ENCODE measurements around the gene DCST2. TPM values are rescaled to one million over a fixed set of nuclear protein-coding genes. Genes with fewer than 3 reads are reported as not detected.
"Not testable (repeated sequence)": the region's sequence is repeated elsewhere in the genome, so short reads cannot be mapped to it uniquely, and the experiment has no call there.

The DCST2 gene
- total and polyA plus RNA-seq, 3 experiments from 2014 or later, result 0.09 to 0.16 TPM; not detected in 1

- Mint-ChIP-seq H3K27me3 (no peaks in the 10 kb centered on the region), H3K4me1 (peaks cover 14 to 23% (median 14%) of the 10 kb centered on the region in 3 donors), H3K4me3 (no peak overlapping the region), H3K36me3 (peaks cover 4 to 44% (median 5%) of the 10 kb centered on the region in 3 donors), H3K27ac (no peak overlapping the region), H3K9me3 (no peaks in the 10 kb centered on the region)
- ChIA-PET CTCF (interaction anchor here (0.8 to 8.4 kb wide), 5 partner anchors 11 to 206 kb away, joined by 3 to 74 read pairs (median 3); partner anchors contain the start of genes PMVK and ZBTB7B), POLR2A (no interaction called here)
- H3K4me3 ChIP-seq (ENCODE audit: low read length), result no peak overlapping the region
- peaks cover 25% of the 10 kb centered on the region for H3K36me3 ChIP-seq (ENCODE audit: insufficient read depth, low read length)
- DNase-seq, result peak in 1 of 5 donors; percentile 29
- H3K4me1 ChIP-seq (ENCODE audit: insufficient read depth, low read length), result peaks cover 18% of the 10 kb centered on the region
- no peaks in the 10 kb centered on the region for H3K27me3 ChIP-seq (ENCODE audit: insufficient read depth, low read length, poor library complexity, severe bottlenecking)
- H3K9me3 ChIP-seq (ENCODE audit: low read length), result no peaks in the 10 kb centered on the region
- no peak overlapping the region for H3K27ac ChIP-seq (ENCODE audit: low read depth, low read length)
Observed at GRCh38 chr1:154987326-154987725, 46.3 kb downstream of the DCST2 start.

GRCh38 chr1:154986736-154987135, 46.8 kb downstream of the DCST2 start:
- POLR2A ChIA-PET; H3K27me3 Mint-ChIP-seq; H3K9me3 Mint-ChIP-seq; H3K27ac ChIP-seq (ENCODE audit: low read depth, low read length); H3K4me3 ChIP-seq (ENCODE audit: low read length); H3K9me3 ChIP-seq (ENCODE audit: low read length); H3K27me3 ChIP-seq (ENCODE audit: insufficient read depth, low read length, poor library complexity, severe bottlenecking); H3K27ac Mint-ChIP-seq; H3K4me3 Mint-ChIP-seq: not testable (repeated sequence)
- Mint-ChIP-seq H3K36me3 (peaks cover 4 to 43% (median 5%) of the 10 kb centered on the region in 3 donors), H3K4me1 (peaks cover 14 to 23% (median 14%) of the 10 kb centered on the region in 3 donors)
- peak in 1 of 5 donors; percentile 1 for DNase-seq
- H3K36me3 ChIP-seq (ENCODE audit: insufficient read depth, low read length), result peaks cover 25% of the 10 kb centered on the region
- H3K4me1 ChIP-seq (ENCODE audit: insufficient read depth, low read length), result peaks cover 19% of the 10 kb centered on the region
- CTCF ChIA-PET, result interaction anchor here (0.8 to 8.4 kb wide), 5 partner anchors 12 to 207 kb away, joined by 3 to 74 read pairs (median 3); partner anchors contain the start of genes PMVK and ZBTB7B

- Mint-ChIP-seq H3K27ac (peak overlapping the region in 4 of 8 donors; percentile 22 to 95 (median 62)), H3K4me1 (peaks cover 3 to 10% (median 8%) of the 10 kb centered on the region in 3 donors), H3K9me3 (no peaks in the 10 kb centered on the region), H3K36me3 (peaks cover under 1 to 25% (median 3%) of the 10 kb centered on the region in 3 donors), H3K4me3 (no peak overlapping the region), H3K27me3 (no peaks in the 10 kb centered on the region)
- Histone ChIP-seq H3K9me3 (ENCODE audit: low read length) (no peaks in the 10 kb centered on the region), H3K36me3 (ENCODE audit: insufficient read depth, low read length) (peaks cover 14% of the 10 kb centered on the region), H3K4me3 (ENCODE audit: low read length) (peak overlapping the region; percentile 78), H3K27ac (ENCODE audit: low read depth, low read length) (peak overlapping the region; percentile 76), H3K27me3 (ENCODE audit: insufficient read depth, low read length, poor library complexity, severe bottlenecking) (no peaks in the 10 kb centered on the region), H3K4me1 (ENCODE audit: insufficient read depth, low read length) (peaks cover 15% of the 10 kb centered on the region)
- ChIA-PET CTCF (interaction anchor here (0.8 to 8.4 kb wide), 13 partner anchors 8 to 101 kb away, joined by 3 to 74 read pairs (median 6); partner anchors contain the start of genes ADAM15, CKS1B, PMVK and ZBTB7B), POLR2A (interaction anchor here (0.6 to 2.5 kb wide), 9 partner anchors 10 to 189 kb away, joined by 3 to 30 read pairs (median 7); partner anchors contain the start of genes CKS1B, KRTCAP2, LENEP and PBXIP1)
- peak in 1 of 5 donors; percentile 43 for DNase-seq
Observed at GRCh38 chr1:154983776-154984466, 49.7 kb downstream of the DCST2 start.

DNA sequence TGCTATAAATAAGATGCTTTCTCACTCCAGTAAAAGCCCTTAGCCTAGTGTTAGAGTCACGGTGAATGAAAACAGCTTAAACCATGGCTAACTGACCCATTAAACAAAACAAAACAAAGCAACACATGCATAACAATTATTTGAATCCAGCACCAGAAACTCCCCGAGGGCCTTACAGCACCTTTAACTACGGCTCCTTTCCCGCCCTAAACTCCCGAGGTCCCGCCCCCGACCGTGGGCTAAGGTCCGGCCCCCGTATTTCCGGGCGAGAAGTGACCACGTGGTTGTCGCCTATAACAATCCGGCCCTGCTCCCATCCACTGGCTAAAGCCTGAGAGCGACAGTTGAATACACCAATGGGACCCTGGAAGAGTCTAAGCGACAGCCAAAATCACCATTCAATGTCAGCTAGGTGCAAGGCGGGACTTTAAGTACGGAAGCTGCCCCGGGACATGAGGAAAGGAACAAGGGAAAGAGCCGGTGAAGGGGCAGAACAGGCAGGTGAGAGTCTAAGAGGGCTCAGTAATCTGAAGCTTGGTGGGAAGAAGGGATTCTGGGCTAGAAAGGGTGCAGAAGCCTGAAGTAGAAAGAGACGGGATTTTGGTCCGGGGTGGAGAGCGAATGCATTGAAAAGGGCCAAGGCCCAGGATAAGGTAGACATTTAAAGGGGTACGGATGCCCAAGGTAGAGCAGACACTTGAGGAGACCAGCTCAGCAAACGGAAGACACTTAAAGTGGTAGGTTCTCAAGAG, 50.5 kb downstream of the DCST2 start, which contains the start of gene FLAD1:
FLAD1 (plus strand) TSS at position 448 of the 752 bp plus-strand sequence. CDS start 351 bp downstream, outside the sequence.
- H3K27me3 ChIP-seq (ENCODE audit: insufficient read depth, low read length, poor library complexity, severe bottlenecking), result no peaks in the 10 kb centered on the region
- DNase-seq, result peak; percentile 92 to 97 (median 96)
- peaks cover 7% of the 10 kb centered on the region for H3K36me3 ChIP-seq (ENCODE audit: insufficient read depth, low read length)
- Mint-ChIP-seq H3K36me3 (peaks cover 0 to 19% (median 2%) of the 10 kb centered on the region in 3 donors), H3K4me3 (no peak within 1 kb of the TSS), H3K27me3 (no peaks in the 10 kb centered on the region), H3K27ac (peak within 1 kb of the TSS in 3 of 8 donors; percentile 61 to 95 (median 62)), H3K9me3 (no peaks in the 10 kb centered on the region), H3K4me1 (peaks cover 0 to 9% (median 2%) of the 10 kb centered on the region in 3 donors)
- H3K4me1 ChIP-seq (ENCODE audit: insufficient read depth, low read length), result peaks cover 15% of the 10 kb centered on the region
- peak within 1 kb of the TSS; percentile 78 for H3K4me3 ChIP-seq (ENCODE audit: low read length)
- ChIA-PET POLR2A (interaction anchor here (0.6 to 2.5 kb wide), 9 partner anchors 9 to 190 kb away, joined by 3 to 30 read pairs (median 7); partner anchors contain the start of genes CKS1B, KRTCAP2, LENEP and PBXIP1), CTCF (interaction anchor here (0.8 to 8.4 kb wide), 13 partner anchors 8 to 102 kb away, joined by 3 to 74 read pairs (median 6); partner anchors contain the start of genes ADAM15, CKS1B, PMVK and ZBTB7B)
- peak within 1 kb of the TSS; percentile 76 for H3K27ac ChIP-seq (ENCODE audit: low read depth, low read length)
- H3K9me3 ChIP-seq (ENCODE audit: low read length), result no peaks in the 10 kb centered on the region

DNA sequence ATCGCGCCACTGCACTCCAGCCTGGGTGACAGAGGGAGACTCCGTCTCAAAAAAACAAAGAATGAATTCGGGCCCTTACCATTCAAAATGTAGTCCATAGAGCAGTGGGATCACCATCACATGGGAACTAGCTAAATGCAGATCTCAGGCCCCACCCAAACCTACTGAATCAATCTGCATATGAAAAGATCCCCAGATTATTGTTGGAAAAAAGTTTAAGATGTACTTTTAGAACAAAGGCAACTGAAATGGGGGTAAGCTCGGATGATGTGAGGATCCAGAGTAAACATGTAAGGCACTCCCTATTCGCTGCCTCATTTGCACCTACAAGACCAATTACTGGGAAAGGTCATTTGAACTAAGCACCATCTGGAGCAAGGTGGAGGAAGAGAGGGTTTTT, 51.2 kb downstream of the DCST2 start:
- Mint-ChIP-seq H3K36me3 (peaks cover 0 to 14% (median 5%) of the 10 kb centered on the region in 3 donors), H3K4me1 (peaks cover 0 to 9% (median 7%) of the 10 kb centered on the region in 3 donors), H3K9me3 (no peaks in the 10 kb centered on the region), H3K4me3 (no peak overlapping the region), H3K27ac (no peak overlapping the region), H3K27me3 (no peaks in the 10 kb centered on the region)
- H3K4me1 ChIP-seq (ENCODE audit: insufficient read depth, low read length), result peaks cover 15% of the 10 kb centered on the region
- ChIA-PET POLR2A (interaction anchor here (1.6 to 2.0 kb wide), 4 partner anchors 9 to 27 kb away, joined by 10 to 30 read pairs (median 14); partner anchors contain the start of genes CKS1B, PBXIP1 and PYGO2), CTCF (interaction anchor here (1.3 to 8.4 kb wide), 10 partner anchors 10 to 70 kb away, joined by 3 to 74 read pairs (median 6); partner anchors contain the start of genes ADAM15, PMVK and ZBTB7B)
- H3K36me3 ChIP-seq (ENCODE audit: insufficient read depth, low read length), result no peaks in the 10 kb centered on the region
- H3K27me3 ChIP-seq (ENCODE audit: insufficient read depth, low read length, poor library complexity, severe bottlenecking), result no peaks in the 10 kb centered on the region
- no peak for DNase-seq
- no peaks in the 10 kb centered on the region for H3K9me3 ChIP-seq (ENCODE audit: low read length)
- H3K4me3 ChIP-seq (ENCODE audit: low read length), result peak overlapping the region; percentile 45
- H3K27ac ChIP-seq (ENCODE audit: low read depth, low read length), result peak overlapping the region; percentile 47

DNA sequence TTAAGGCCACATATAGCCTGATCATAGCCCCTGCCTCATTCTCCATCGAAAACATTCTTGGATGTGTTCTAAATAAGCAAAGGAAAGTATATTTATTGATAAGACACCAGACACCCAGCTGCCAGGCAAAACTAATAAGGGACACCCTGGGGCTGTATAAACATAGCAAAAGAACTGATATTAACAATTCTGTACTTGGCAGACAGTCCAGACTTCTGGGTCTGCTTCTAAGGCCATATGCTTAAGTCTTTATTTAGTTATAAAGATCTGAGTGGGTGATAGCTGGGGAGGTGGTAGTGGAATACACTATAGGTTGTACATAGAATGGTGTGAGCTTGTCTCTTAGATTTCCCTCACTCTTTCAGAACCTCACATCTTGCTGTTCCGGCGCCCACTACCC, 55.2 kb downstream of the DCST2 start:
- Mint-ChIP-seq H3K27me3 (no peaks in the 10 kb centered on the region), H3K9me3 (no peaks in the 10 kb centered on the region), H3K4me1 (peaks cover 0 to 7% (median 4%) of the 10 kb centered on the region in 3 donors), H3K4me3 (no peak overlapping the region), H3K36me3 (peaks cover 0 to 8% (median 5%) of the 10 kb centered on the region in 3 donors), H3K27ac (no peak overlapping the region)
- Histone ChIP-seq H3K4me3 (ENCODE audit: low read length) (no peak overlapping the region), H3K27ac (ENCODE audit: low read depth, low read length) (no peak overlapping the region), H3K4me1 (ENCODE audit: insufficient read depth, low read length) (peaks cover 18% of the 10 kb centered on the region), H3K27me3 (ENCODE audit: insufficient read depth, low read length, poor library complexity, severe bottlenecking) (no peaks in the 10 kb centered on the region), H3K9me3 (ENCODE audit: low read length) (no peaks in the 10 kb centered on the region), H3K36me3 (ENCODE audit: insufficient read depth, low read length) (no peaks in the 10 kb centered on the region)
- DNase-seq, result no peak
- CTCF ChIA-PET, result interaction anchor here (1.1 to 8.7 kb wide), 4 partner anchors 21 to 73 kb away, joined by 3 to 54 read pairs (median 6); partner anchors contain the start of genes ADAM15 and PBXIP1
- POLR2A ChIA-PET, result no interaction called here

DNA sequence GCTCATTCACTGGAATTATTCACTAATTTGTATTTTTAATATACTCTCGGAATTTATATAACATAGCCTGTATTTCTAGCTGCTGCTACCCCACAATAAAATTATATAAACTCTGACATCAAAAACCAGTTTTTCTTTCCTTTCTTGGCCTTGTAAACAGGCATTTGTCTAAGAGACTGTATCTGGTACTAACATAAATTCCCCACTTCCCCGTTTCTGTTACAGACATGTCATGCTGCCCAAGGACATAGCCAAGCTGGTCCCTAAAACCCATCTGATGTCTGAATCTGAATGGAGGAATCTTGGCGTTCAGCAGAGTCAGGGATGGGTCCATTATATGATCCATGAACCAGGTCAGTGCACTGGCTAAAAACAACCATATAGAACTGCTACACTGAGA, 55.8 kb downstream of the DCST2 start:
- H3K4me1 ChIP-seq (ENCODE audit: insufficient read depth, low read length), result peaks cover 23% of the 10 kb centered on the region
- H3K9me3 Mint-ChIP-seq; H3K27me3 Mint-ChIP-seq; H3K27ac ChIP-seq (ENCODE audit: low read depth, low read length); POLR2A ChIA-PET; H3K9me3 ChIP-seq (ENCODE audit: low read length); H3K36me3 Mint-ChIP-seq; H3K27me3 ChIP-seq (ENCODE audit: insufficient read depth, low read length, poor library complexity, severe bottlenecking); H3K36me3 ChIP-seq (ENCODE audit: insufficient read depth, low read length); H3K4me3 ChIP-seq (ENCODE audit: low read length); H3K4me3 Mint-ChIP-seq; DNase-seq: not testable (repeated sequence)
- H3K27ac Mint-ChIP-seq, result peak overlapping the region in 3 of 8 donors; percentile 17 to 37 (median 22)
- H3K4me1 Mint-ChIP-seq, result peaks cover 4 to 10% (median 6%) of the 10 kb centered on the region in 3 donors
- CTCF ChIA-PET, result interaction anchor here (1.1 to 8.7 kb wide), 4 partner anchors 16 to 73 kb away, joined by 3 to 54 read pairs (median 6); partner anchors contain the start of genes ADAM15, PBXIP1 and PYGO2

Data from CD8-positive, alpha-beta memory T cell (primary cell).